Mammary epithelial cell (primary cell): ENCODE data around the gene ZDHHC17.

Source experiments
- CTCF ChIP-seq, 2 donors: IDR thresholded peaks in 1 of 2; conservative IDR thresholded peaks in 1 of 2; 2 replicates each; pipeline ENCODE4 v1.5.1; 2011 to 2012; ENCODE audit warnings: inconsistent platforms in 2 of 2, low read length in 2 of 2, mild to moderate bottlenecking in 2 of 2, control low read depth in 1 of 2, low read depth in 1 of 2; ENCODE audit not compliant: insufficient read depth in 1 of 2; ENCODE audit errors: extremely low read depth in 1 of 2
- EZH2 ChIP-seq: IDR thresholded peaks from 2 replicates; pipeline ENCODE4 v1.6.1; 2012; ENCODE audit warnings: low read length, inconsistent platforms, borderline replicate concordance

DNA sequence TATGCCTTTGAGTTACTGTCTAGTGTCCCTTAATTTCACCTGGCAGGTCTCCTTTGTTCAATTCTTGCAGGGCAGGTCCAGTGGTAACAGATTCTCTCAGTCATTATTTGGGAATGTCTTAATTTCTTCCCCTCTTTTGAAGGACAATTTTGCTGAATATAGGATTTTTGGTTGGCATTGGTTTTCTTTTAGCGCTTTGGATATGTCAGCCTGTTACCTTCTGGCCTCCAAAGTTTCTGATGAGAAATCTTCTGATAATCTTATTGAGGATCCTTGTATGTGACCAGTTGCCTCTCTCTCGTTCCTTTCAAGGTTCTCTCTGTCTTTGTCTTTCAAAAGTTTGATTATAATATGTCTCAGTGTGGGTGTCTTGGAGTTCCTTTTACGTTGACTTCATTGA lies 38.1 kb downstream of the ZDHHC17 start:
- TF ChIP-seq CTCF (conservative IDR thresholded peaks at IDR 0.05 in 1 of 2, IDR thresholded peaks at IDR 0.05 in 1 of 2; ENCODE audit: extremely low read depth in 1 of 2, insufficient read depth in 1 of 2, low read depth in 1 of 2, low read length in 2 of 2) (no peak), EZH2 (no peak)
